Measurements from ENCODE around the gene NBEA. TPM values are rescaled to one million over a fixed set of nuclear protein-coding genes. Genes with fewer than 3 reads are reported as not detected.
A peak's percentile ranks its signal among the peaks of the same experiment; 100 is the strongest.
"Not testable (repeated sequence)": the region's sequence is repeated elsewhere in the genome, so short reads cannot be mapped to it uniquely, and the experiment has no call there.

The NBEA gene
- polyA plus RNA-seq, 6 donors from 2014 or later, result 1.1 to 2.3 (median 1.5) TPM

GRCh38 chr13:35055705-35056104 is 113.6 kb downstream of the NBEA start:
- DNase-seq (no peak), ATAC-seq (ENCODE audit: low read depth in 2 of 2) (no peak)
- Mint-ChIP-seq H3K27ac (no peak overlapping the region), H3K27me3 (no peaks in the 10 kb centered on the region), H3K9me3 (no peaks in the 10 kb centered on the region), H3K4me1 (no peaks in the 10 kb centered on the region), H3K4me3 (no peak overlapping the region), H3K36me3 (peaks cover 4 to 8% of the 10 kb centered on the region in 2 donors)

GRCh38 chr13:35057858-35058257 is 115.8 kb downstream of the NBEA start:
- ATAC-seq (ENCODE audit: low read depth in 2 of 2) (no peak), DNase-seq (no peak)
- no peaks in the 10 kb centered on the region for H3K27me3 Mint-ChIP-seq
- H3K36me3 Mint-ChIP-seq, result peaks cover 0 to 8% of the 10 kb centered on the region in 2 donors
- H3K9me3 Mint-ChIP-seq, result no peaks in the 10 kb centered on the region
- no peaks in the 10 kb centered on the region for H3K4me1 Mint-ChIP-seq
- H3K4me3 Mint-ChIP-seq, result no peak overlapping the region
- no peak overlapping the region for H3K27ac Mint-ChIP-seq

- H3K27ac Mint-ChIP-seq; H3K4me3 Mint-ChIP-seq; H3K4me1 Mint-ChIP-seq; ATAC-seq (ENCODE audit: low read depth in 2 of 2); H3K27me3 Mint-ChIP-seq; H3K36me3 Mint-ChIP-seq; DNase-seq; H3K9me3 Mint-ChIP-seq: not testable (repeated sequence)
These were observed 116.5 kb downstream of the NBEA start for GRCh38 chr13:35058585-35058984.

- ATAC-seq (ENCODE audit: low read depth in 2 of 2) (no peak), DNase-seq (no peak)
- H3K4me1 Mint-ChIP-seq, result no peaks in the 10 kb centered on the region
- H3K4me3 Mint-ChIP-seq, result no peak overlapping the region
- peaks cover 7 to 26% (median 19%) of the 10 kb centered on the region in 7 donors for H3K9me3 Mint-ChIP-seq
- H3K27me3 Mint-ChIP-seq, result no peaks in the 10 kb centered on the region
- no peak overlapping the region for H3K27ac Mint-ChIP-seq
- peaks cover 8 to 14% of the 10 kb centered on the region in 2 donors for H3K36me3 Mint-ChIP-seq
These were observed 144.6 kb downstream of the NBEA start for GRCh38 chr13:35086667-35087066.

GRCh38 chr13:35092251-35092650 is 150.2 kb downstream of the NBEA start:
- H3K4me3 Mint-ChIP-seq, result no peak overlapping the region
- H3K36me3 Mint-ChIP-seq, result peaks cover 0 to 6% of the 10 kb centered on the region in 2 donors
- H3K27me3 Mint-ChIP-seq, result no peaks in the 10 kb centered on the region
- no peaks in the 10 kb centered on the region for H3K4me1 Mint-ChIP-seq
- H3K27ac Mint-ChIP-seq, result no peak overlapping the region
- DNase-seq (no peak), ATAC-seq (ENCODE audit: low read depth in 2 of 2) (no peak)
- peaks cover 0 to 8% (median 4%) of the 10 kb centered on the region in 7 donors for H3K9me3 Mint-ChIP-seq

- H3K27ac Mint-ChIP-seq, result no peak overlapping the region
- H3K4me1 Mint-ChIP-seq, result no peaks in the 10 kb centered on the region
- DNase-seq (no peak), ATAC-seq (ENCODE audit: low read depth in 2 of 2) (no peak)
- H3K4me3 Mint-ChIP-seq, result no peak overlapping the region
- H3K27me3 Mint-ChIP-seq, result no peaks in the 10 kb centered on the region
- H3K36me3 Mint-ChIP-seq, result peaks cover 0 to 2% of the 10 kb centered on the region in 2 donors
- H3K9me3 Mint-ChIP-seq, result peaks cover 0 to 4% (median 1%) of the 10 kb centered on the region in 7 donors
These were observed 150.7 kb downstream of the NBEA start for GRCh38 chr13:35092751-35093150.

GRCh38 chr13:35093356-35093755 is 151.3 kb downstream of the NBEA start:
- H3K9me3 Mint-ChIP-seq, result no peaks in the 10 kb centered on the region
- H3K36me3 Mint-ChIP-seq, result peaks cover 0 to 2% of the 10 kb centered on the region in 2 donors
- DNase-seq, result no peak
- ATAC-seq (ENCODE audit: low read depth in 2 of 2), result no peak
- no peaks in the 10 kb centered on the region for H3K4me1 Mint-ChIP-seq
- H3K27ac Mint-ChIP-seq, result no peak overlapping the region
- H3K4me3 Mint-ChIP-seq, result no peak overlapping the region
- no peaks in the 10 kb centered on the region for H3K27me3 Mint-ChIP-seq

- H3K9me3 Mint-ChIP-seq; H3K4me1 Mint-ChIP-seq; ATAC-seq (ENCODE audit: low read depth in 2 of 2); DNase-seq; H3K4me3 Mint-ChIP-seq; H3K36me3 Mint-ChIP-seq; H3K27me3 Mint-ChIP-seq; H3K27ac Mint-ChIP-seq: not testable (repeated sequence)
These were observed 164.7 kb downstream of the NBEA start for GRCh38 chr13:35106771-35107170.

GRCh38 chr13:35107535-35107934 is 165.5 kb downstream of the NBEA start:
- Mint-ChIP-seq H3K27ac (no peak overlapping the region), H3K9me3 (no peaks in the 10 kb centered on the region), H3K4me3 (no peak overlapping the region), H3K36me3 (peaks cover 0 to 9% of the 10 kb centered on the region in 2 donors), H3K4me1 (no peaks in the 10 kb centered on the region), H3K27me3 (no peaks in the 10 kb centered on the region)
- ATAC-seq (ENCODE audit: low read depth in 2 of 2) (no peak), DNase-seq (no peak)

GRCh38 chr13:35113612-35114011 is 171.5 kb downstream of the NBEA start:
- H3K4me3 Mint-ChIP-seq; H3K9me3 Mint-ChIP-seq; DNase-seq; H3K4me1 Mint-ChIP-seq; ATAC-seq (ENCODE audit: low read depth in 2 of 2); H3K27ac Mint-ChIP-seq; H3K27me3 Mint-ChIP-seq; H3K36me3 Mint-ChIP-seq: not testable (repeated sequence)

- no peak overlapping the region for H3K27ac Mint-ChIP-seq
- no peaks in the 10 kb centered on the region for H3K27me3 Mint-ChIP-seq
- ATAC-seq (ENCODE audit: low read depth in 2 of 2) (no peak), DNase-seq (no peak)
- peaks cover 8 to 13% of the 10 kb centered on the region in 2 donors for H3K36me3 Mint-ChIP-seq
- H3K4me1 Mint-ChIP-seq, result no peaks in the 10 kb centered on the region
- no peaks in the 10 kb centered on the region for H3K9me3 Mint-ChIP-seq
- H3K4me3 Mint-ChIP-seq, result no peak overlapping the region
These were observed 185.4 kb downstream of the NBEA start for GRCh38 chr13:35127466-35127865.

- H3K36me3 Mint-ChIP-seq, result peaks cover 8 to 13% of the 10 kb centered on the region in 2 donors
- H3K4me3 Mint-ChIP-seq, result no peak overlapping the region
- H3K27ac Mint-ChIP-seq, result no peak overlapping the region
- no peak for ATAC-seq (ENCODE audit: low read depth in 2 of 2)
- H3K27me3 Mint-ChIP-seq, result no peaks in the 10 kb centered on the region
- no peak for DNase-seq
- H3K4me1 Mint-ChIP-seq, result no peaks in the 10 kb centered on the region
- H3K9me3 Mint-ChIP-seq, result no peaks in the 10 kb centered on the region
These were observed 187.4 kb downstream of the NBEA start for GRCh38 chr13:35129500-35129899.

- H3K36me3 Mint-ChIP-seq, result peaks cover 0 to under 1% of the 10 kb centered on the region in 2 donors
- ATAC-seq (ENCODE audit: low read depth in 2 of 2), result no peak
- H3K4me3 Mint-ChIP-seq, result no peak overlapping the region
- no peaks in the 10 kb centered on the region for H3K27me3 Mint-ChIP-seq
- no peaks in the 10 kb centered on the region for H3K4me1 Mint-ChIP-seq
- no peak for DNase-seq
- no peaks in the 10 kb centered on the region for H3K9me3 Mint-ChIP-seq
- H3K27ac Mint-ChIP-seq, result no peak overlapping the region
These were observed 189.4 kb downstream of the NBEA start for GRCh38 chr13:35131471-35131870.

GRCh38 chr13:35136585-35136984 is 194.5 kb downstream of the NBEA start:
- ATAC-seq (ENCODE audit: low read depth in 2 of 2), result no peak
- Mint-ChIP-seq H3K9me3 (no peaks in the 10 kb centered on the region), H3K27ac (no peak overlapping the region)

GRCh38 chr13:35139591-35139990 is 197.5 kb downstream of the NBEA start:
- Mint-ChIP-seq H3K4me3 (no peak overlapping the region), H3K27ac (peak overlapping the region in 1 of 6 donors; percentile 49)
- no peak for DNase-seq

More at GRCh38 chr13:35136585-35136984, 194.5 kb downstream of the NBEA start:
- no peak for DNase-seq
- Mint-ChIP-seq H3K4me3 (no peak overlapping the region), H3K4me1 (no peaks in the 10 kb centered on the region), H3K36me3 (no peaks in the 10 kb centered on the region), H3K27me3 (no peaks in the 10 kb centered on the region)

More at GRCh38 chr13:35139591-35139990, 197.5 kb downstream of the NBEA start:
- Mint-ChIP-seq H3K27me3 (no peaks in the 10 kb centered on the region), H3K36me3 (no peaks in the 10 kb centered on the region), H3K4me1 (peaks cover 0 to 8% (median 0%) of the 10 kb centered on the region in 3 donors), H3K9me3 (no peaks in the 10 kb centered on the region)
- no peak for ATAC-seq (ENCODE audit: low read depth in 2 of 2)
